ENCODE data around the gene HCRTR1. TPM values are rescaled to one million over a fixed set of nuclear protein-coding genes. Genes with fewer than 3 reads are reported as not detected.

HCRTR1 gene
- total RNA-seq, 1 experiment from 2014 or later: not detected

- Histone ChIP-seq H3K4me3 (ENCODE audit: low read length) (no peak overlapping the region), H4K20me1 (ENCODE audit: low read length) (no peaks in the 10 kb centered on the region), H3K27me3 (ENCODE audit: low read length) (no peaks in the 10 kb centered on the region), H3K4me2 (ENCODE audit: low read length) (peak overlapping the region; percentile 90; the same call in 1 of the 2 replicates), H3F3A (ENCODE audit: low read length, unreplicated experiment) (no peaks in the 10 kb centered on the region), H3K9me2 (replicated peaks; ENCODE audit: low read length) (no peaks in the 10 kb centered on the region), H3K9me3 (ENCODE audit: low read length) (no peaks in the 10 kb centered on the region), H2AFZ (ENCODE audit: low read length) (no peak overlapping the region), H3K79me2 (ENCODE audit: low read length) (peaks cover 18% of the 10 kb centered on the region), H3K4me1 (ENCODE audit: insufficient read depth, low read length) (peaks cover 50% of the 10 kb centered on the region), H3K27ac (ENCODE audit: low read length) (peak overlapping the region; percentile 98), H3K36me3 (ENCODE audit: low read depth, low read length) (no peaks in the 10 kb centered on the region), H3K9ac (ENCODE audit: low read length) (no peak overlapping the region)
- intact Hi-C loops (cut with micrococcal nuclease): no loop called here
- DNase-seq: no peak
- TF ChIP-seq EZH2 (IDR thresholded peaks at IDR 0.05; ENCODE audit: low read length, unreplicated experiment): no peak
- no peak for TF ChIP-seq CTCF (conservative IDR thresholded peaks at IDR 0.05; ENCODE audit: low read depth, low read length)
- TF ChIP-seq EZH2phosphoT487 (IDR thresholded peaks at IDR 0.05; ENCODE audit: borderline replicate concordance, low read length): no peak
- ATAC-seq: no peak
- no TSS peak for BruUV-seq (replicated peaks)
- POLR2A ChIA-PET (ENCODE audit: unreplicated experiment): no interaction called here
- CTCF ChIA-PET: interaction anchor here (0.8 kb wide), 1 partner anchor 15 kb away, joined by 3 read pairs; no protein-coding TSS in a partner anchor
These were observed 45.0 kb upstream of the HCRTR1 start for GRCh38 chr1:31572323-31573104.

GRCh38 chr1:31573261-31573660 is 44.2 kb upstream of the HCRTR1 start:
- H3K27ac ChIP-seq (ENCODE audit: low read length): peak overlapping the region; percentile 98
- ChIA-PET POLR2A (ENCODE audit: unreplicated experiment) (interaction anchor here (0.5 kb wide), 1 partner anchor 13 kb away, joined by 3 read pairs; no protein-coding TSS in a partner anchor), CTCF (interaction anchor here (0.8 to 1.3 kb wide), 2 partner anchors 15 to 24 kb away, joined by 3 read pairs; no protein-coding TSS in a partner anchor)
- peak overlapping the region; percentile 22; the same call in 1 of the 2 replicates for H3K9ac ChIP-seq (ENCODE audit: low read length)
- no peaks in the 10 kb centered on the region for H3K27me3 ChIP-seq (ENCODE audit: low read length)
- H3K4me1 ChIP-seq (ENCODE audit: insufficient read depth, low read length): peaks cover 53% of the 10 kb centered on the region
- no peak for TF ChIP-seq EZH2 (IDR thresholded peaks at IDR 0.05; ENCODE audit: low read length, unreplicated experiment)
- no peak for TF ChIP-seq CTCF (conservative IDR thresholded peaks at IDR 0.05; ENCODE audit: low read depth, low read length)
- TF ChIP-seq EZH2phosphoT487 (IDR thresholded peaks at IDR 0.05; ENCODE audit: borderline replicate concordance, low read length): no peak
- 0 out of 2 replicates have a peak, but pooled peaks cover 3% of the 10 kb centered on the region for H4K20me1 ChIP-seq (ENCODE audit: low read length)
- no peaks in the 10 kb centered on the region for H3K9me2 ChIP-seq (replicated peaks; ENCODE audit: low read length)
- ATAC-seq: no peak
- H3K79me2 ChIP-seq (ENCODE audit: low read length): peaks cover 26% of the 10 kb centered on the region
- no peak for DNase-seq
- H3F3A ChIP-seq (ENCODE audit: low read length, unreplicated experiment): no peaks in the 10 kb centered on the region
- H3K9me3 ChIP-seq (ENCODE audit: low read length): no peaks in the 10 kb centered on the region
- H3K36me3 ChIP-seq (ENCODE audit: low read depth, low read length): no peaks in the 10 kb centered on the region
- no TSS peak for BruUV-seq (replicated peaks)
- peak overlapping the region; percentile 90; the same call in 1 of the 2 replicates for H3K4me2 ChIP-seq (ENCODE audit: low read length)
- H3K4me3 ChIP-seq (ENCODE audit: low read length): no peak overlapping the region
- no peak overlapping the region for H2AFZ ChIP-seq (ENCODE audit: low read length)
- intact Hi-C loops (cut with micrococcal nuclease): no loop called here
